ENCODE measurements around the gene IL16.

The IL16 gene

DNA sequence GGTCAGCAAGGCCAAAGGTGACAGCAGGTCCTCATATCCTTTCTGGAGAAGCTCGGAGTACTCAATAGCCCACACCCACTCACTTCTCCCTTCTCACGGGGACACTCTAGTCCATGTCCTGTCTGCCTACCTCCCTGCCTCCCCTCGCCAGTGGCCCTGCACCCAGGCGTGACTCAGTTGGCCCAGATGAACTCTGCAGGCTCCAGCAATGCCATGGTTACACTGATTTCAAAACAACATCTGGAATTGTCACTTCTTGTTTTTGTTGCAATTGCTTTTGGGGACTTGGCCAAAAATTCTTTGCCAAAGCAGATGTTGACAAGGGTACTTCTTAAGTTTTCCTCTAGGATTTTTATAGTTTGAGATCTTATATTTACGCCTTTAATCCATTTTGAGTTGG is 13.0 kb downstream of the IL16 start:
- no peak for DNase-seq

DNA sequence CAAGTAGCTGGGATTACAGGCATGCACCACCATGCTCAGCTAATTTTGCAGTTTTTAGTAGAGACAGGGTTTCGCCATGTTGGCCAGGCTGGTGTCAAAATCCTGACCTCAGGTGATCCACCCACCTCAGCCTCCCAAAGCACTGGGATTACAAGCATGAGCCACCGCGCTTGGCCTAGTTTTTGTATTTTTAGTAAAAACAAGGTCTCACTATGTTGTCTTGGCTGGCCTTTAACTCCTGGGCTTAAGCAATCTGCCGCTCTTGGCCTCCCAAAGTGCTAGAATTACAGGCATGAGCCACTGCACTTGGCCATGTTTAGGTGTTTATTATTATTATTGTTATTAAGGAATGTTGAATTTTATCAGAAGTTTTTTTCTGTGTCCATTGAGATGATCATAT is 14.7 kb downstream of the IL16 start:
- DNase-seq, result no peak

DNA sequence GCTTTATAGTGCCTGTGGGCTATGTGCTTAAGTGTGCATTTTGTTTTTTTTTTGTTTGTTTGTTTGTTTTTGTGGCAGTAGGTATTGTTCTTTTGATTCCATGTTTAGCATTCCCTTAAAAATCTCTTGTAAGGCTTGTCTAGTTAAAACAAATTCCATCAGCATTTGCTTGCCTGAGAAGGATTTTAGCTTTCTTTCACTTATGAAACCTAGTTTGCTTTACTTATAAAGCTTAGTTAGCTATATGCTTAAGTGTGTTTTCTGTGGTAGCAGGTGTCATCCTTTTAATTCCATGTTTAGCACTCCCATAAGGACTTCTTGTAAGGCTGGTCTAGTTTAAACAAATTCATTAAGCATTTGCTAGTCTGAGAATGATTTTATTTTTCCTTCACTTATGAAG is 17.3 kb downstream of the IL16 start:
- no peak for DNase-seq

DNA sequence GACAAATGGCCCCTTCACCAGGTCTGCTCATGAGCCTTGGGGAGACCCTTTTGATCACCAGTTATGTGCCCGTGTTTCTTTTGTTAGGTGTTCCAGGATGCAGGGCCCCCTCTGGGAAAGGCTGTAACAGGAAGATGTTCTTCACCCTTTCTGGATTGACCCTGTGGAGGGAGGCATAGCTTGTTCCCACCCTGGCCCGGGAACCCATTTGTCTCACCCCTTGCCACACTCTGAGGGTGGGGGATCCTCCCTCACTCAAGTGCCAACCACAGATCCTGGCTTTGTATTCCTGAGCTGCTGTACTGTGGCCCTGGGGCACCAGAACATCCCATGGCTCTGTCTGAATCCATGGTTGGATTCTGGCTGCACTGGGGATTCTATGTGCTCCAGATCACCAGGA is 18.9 kb downstream of the IL16 start:
- no peak for DNase-seq

DNA sequence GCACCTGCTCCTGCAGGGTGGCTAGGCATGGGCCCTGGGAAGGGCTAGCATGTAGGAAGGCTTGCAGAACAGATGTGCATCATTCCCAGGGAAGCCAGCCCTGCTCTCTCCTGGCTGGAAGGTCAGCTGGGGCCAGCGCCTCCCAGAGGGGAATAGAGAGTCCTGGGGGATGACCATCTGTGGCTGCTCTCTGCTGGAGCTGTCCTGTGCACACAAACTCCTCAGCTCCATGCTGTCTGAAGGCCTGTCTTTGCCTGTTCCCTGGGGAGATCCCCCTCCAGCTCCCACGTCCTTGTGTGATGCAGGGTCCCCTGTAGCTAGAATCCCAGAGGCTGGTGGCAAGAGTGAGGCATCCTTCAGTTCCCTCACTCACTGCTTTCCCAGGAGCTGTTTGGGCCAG is 19.3 kb downstream of the IL16 start:
- DNase-seq, result no peak

DNA sequence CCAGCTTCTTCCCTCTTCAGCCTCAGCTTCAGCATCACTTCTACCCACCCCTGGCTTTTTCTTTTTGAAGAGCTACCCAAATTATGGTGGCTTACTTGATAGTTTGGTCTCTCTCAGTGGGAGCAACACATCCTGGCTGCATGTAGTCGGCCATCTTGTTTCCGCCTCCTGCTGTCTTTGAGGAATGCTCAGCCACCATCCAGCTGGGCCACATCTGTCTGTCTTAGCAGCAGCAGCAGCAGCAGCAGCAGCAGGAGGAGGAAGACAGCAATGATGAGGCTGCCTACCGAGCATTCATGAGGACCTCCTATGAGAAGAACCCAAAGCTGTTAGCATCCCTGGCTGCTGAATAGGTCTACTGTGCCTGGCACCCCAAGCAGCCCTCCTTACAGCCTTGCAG is 19.7 kb downstream of the IL16 start:
- DNase-seq, result no peak

DNA sequence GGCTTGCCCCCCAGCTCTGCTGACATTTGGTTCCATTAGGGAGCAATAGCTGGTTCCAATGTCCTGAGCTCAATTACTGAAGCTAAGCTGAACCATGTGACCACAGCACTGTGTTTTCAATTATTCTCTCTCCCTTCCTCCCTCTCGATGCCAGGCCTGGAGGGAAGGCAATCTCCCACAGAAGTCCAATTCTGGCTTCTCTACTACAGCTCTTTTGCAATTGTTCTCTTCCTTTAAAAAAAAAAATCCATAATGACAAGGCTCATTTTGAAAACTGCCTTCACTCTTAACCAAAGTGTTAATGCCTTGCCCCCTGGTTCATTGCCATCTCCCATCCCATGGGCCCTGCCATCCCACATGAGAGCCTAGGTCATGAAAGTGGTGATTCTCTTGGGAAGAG is 24.8 kb downstream of the IL16 start:
- DNase-seq, result no peak

DNA sequence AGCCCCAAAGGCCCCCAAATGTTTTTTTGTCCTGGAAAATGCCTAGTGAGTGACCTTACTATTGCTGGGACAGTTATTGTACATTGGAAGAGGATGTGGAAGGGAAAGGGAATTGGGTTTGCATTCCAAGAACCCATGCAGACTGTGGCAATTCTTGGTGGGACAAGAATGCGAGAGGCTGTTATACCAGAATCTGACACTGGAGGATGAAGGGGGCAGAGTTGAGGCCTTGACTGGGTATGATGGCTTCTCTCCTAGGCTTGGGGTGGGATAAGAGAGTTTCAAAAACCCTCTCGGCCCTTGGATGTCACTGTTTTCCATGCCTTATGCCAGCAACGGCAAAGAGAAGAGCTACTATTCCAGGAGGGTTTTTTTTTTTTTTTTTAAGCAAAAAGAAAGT is 25.3 kb downstream of the IL16 start:
- DNase-seq, result no peak

DNA sequence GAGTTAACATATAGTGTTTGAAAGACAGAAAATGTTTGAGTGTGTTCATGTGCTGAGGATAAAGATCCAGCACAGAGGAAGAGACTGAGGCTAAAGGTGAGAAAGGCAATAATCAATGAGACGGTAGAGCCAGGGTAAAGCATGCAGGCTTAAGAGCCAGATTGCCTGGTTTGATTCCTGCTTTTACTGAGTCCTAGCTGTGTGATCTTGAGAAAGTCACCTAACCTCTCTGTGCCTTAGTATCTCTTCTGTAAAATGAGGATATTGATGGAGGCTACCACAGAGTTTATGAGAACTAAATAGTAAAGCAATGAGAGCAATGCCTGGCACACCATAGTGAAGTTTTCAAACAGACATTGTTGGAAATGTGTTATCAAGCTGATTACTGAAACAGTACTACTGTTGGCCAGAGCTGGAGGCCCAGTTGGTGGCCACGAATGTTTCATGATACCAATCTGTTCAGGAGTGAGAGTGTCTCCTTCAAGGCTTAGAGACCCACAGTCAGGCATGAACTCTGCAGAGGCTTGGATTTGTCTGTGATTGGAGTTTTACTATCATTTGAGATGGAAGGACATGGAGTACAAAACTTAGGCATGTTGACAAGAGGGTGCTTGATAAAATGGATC is 26.8 kb downstream of the IL16 start:
- no peak for DNase-seq

DNA sequence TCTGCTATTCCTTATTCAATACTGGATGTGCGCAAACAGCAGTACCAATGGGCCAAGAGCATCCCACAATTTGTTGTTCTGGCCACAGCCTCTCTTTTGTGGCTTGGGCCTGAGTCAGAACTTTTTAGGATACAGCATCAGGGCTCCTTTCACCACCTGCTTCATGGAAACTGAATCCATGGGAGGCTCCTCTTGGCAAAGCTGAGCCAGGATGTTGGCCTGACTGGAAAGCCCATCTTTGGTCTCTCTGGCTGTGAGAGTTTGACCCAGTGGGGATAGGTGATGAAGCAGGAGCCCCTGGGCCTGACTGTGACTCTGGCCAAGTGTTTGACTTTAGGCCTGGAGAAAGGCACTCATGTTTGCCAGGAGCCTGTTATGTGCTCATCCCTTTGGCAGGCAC is 27.6 kb downstream of the IL16 start:
- no peak for DNase-seq

DNA sequence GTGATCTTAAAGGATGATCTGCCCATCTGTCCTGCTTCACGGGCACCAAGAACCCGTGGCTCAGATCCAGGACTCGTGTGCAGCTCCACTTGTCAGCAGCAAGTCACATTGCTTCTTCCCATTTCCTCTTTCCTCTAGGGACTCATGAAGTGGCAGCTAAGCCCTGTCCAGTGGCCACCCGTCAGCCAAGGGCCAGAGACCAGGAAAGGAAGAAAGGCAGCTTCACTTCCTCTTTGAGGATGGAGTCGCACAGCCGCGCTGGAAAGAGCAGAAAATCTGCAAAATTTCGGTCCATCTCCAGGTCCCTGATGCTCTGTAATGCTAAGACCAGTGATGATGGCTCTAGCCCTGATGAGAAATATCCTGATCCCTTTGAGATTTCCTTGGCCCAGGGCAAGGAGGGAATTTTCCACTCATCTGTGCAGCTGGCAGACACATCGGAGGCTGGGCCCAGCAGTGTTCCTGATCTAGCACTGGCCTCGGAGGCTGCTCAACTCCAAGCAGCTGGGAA is 28.5 kb downstream of the IL16 start:
- no peak for DNase-seq

DNA sequence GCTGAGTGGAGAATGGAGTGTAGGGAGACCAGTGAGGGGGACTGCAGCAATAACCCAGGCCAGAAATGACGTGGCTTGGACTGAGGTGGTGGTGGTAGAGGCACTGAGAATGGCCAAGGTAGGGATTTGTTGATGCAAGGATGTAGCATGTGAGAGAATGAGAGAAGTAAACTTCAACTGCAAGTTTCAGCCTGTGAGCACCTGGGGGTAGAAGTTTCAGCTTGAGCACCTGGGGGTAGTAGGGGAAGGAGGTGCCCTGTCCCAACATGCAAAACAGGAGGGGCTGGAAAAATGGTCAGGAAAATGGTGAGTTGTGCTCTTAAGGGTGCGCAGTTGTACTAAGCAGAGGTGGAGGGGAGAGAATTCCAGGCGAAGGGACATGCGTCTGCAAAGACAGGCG is 31.0 kb downstream of the IL16 start:
- no peak for DNase-seq

DNA sequence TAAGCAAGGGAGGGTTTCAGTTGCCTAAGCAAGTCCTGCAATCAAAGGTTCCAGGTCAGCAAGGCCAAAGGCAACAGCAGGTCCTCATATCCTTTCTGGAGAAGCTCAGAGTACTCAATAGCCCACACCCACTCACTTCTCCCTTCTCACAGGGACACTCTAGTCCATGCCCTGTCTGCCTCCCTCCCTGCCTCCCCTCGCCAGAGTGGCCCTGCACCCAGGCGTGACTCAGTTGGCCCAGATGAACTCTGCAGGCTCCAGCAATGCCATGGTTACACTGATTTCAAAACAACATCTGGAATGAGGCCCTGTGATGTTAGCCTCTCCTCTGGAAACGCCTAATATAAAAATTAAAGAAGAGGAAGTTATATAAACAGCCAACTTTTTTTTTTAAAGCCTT is 32.9 kb downstream of the IL16 start:
- DNase-seq, result no peak

DNA sequence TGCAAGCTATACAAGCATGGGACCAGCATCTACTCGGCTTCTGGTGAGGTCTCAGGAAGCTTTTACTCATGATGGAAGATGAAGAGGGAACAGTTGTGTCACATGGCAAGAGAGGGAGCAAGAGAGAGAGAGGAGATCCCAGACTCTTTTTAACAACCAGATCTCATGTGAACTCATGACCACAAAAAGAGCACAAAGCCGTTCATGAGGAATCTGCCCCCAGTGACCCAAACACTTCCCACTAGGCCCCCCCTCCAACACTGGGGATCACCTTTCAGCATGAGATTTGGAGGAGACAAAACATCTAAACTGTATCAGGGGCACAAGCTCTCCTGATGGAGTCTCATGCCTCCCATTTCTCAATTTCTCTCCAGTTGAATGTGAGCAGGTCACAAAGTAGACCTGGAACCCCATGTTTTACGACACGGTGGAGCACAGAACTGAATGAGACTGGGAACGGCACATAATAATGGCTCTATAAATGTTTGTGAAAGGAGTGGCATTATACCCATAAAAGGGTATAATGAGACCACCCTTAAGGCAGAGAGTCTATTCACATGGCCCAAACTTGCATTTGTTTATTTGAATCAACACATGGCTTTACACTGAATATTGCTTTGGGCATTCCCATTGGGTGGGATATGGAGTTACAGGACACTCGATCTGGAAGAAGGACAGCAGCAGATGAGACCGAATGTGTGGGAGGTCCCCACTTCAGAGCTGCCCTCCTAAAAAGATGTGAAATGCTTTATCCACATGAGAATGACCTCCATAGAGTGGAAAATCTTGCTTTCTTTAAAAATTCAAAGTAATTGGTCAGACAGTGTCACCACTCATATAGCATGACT is 38.8 kb downstream of the IL16 start:
- DNase-seq, result no peak

DNA sequence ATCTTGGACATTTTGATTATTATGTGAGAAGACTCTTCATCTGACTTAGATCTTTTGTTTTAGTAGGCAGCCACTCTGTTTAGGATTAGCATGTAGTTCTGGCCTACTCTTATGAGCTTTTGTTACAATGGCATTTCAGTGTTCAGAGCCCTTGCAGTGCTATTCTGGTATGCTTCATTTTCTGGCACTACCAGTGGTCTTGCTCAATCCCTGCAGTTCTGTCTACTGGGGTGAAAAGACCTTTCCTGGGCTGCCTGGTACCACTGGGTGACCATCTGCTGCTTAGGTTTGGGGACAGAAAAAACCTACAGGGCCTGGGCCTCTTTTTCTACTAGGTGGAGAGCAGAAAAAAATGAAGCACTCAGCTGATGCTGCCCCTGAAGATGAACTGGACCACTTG is 42.5 kb downstream of the IL16 start:
- no peak for DNase-seq

DNA sequence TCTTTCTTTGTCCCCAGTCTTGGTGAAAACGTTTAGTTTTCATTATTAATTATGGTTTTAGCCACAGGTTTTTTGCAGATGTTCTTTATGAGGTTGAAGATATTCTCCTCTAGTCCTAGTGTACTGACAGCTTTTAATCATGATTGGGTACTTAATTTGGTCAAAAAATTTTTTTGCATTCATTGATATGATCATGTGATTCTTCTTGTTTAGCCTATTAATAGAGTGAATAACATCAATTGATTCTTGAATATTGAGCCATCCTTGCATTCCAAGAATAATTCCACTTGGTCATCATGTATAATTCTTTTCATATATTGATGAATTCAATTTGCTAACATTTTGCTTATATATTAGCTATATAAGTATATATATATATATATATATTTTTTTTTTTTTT is 46.1 kb downstream of the IL16 start:
- no peak for DNase-seq

DNA sequence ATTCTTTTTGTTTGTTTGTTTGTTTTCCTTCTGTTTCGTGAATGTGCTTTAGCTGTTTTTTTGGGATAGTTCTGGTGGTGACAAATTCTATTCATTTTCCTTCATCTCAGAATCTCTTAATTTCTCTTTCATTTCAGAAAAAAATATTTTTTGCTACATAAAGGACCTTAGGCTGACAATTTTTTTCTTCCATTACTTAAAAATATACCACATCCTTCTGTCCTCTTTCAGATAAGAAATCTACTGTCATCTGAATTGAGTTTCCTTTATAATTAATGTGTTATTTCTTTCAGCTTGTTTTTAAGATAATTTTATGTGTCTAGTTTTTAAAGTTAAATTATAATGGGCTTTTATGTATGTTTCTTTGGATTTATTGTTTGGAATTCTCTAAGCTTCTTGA is 47.6 kb downstream of the IL16 start:
- no peak for DNase-seq

DNA sequence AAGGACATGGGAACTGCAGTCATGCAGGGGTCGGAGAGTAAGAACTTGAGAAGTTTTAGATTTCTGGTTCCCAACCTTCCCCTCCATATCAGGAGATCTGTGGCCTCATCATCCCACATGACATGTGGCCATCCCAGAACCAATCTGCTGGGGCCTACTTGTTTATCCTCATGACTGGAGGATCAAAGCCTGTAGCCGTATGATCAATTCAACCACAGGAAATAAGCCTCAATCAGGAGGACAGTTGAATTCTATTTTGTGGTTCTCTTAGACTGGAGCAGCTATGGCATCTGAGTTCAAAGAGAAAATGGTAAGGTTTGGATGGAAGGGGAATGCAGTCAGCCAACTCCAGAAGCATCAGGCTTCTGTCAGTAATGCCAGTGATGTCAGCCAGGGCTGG is 57.2 kb downstream of the IL16 start:
- no peak for DNase-seq

DNA sequence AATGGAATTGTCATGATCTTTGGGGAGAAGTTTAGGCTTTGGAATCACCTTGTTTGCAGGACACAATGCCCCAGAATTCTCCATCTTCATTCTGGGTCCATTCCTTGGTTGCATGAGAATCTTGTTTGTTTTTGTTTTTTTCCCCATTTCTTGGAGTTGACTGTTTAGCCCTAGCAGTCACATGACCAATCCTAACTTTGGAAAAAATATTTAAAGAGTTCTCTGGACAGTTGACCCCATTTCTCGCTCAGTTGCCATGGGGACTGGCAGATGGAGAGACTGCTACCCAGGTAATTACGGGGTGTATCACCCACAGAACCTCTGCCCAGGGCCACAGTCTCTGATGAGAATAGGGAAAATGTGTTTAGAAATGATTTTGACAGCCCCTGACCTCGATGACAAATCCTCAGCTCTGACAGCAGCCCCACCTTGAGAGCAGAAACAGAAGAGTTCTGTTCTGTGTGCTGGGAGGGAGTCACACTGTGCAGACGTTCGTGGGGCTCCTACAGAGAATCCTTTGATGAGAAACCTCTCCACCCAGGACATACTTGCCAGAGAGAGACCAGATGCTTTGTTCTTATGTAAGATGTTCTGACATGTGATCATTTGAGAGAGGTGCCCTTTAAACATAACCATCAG is 57.7 kb downstream of the IL16 start:
- DNase-seq, result no peak

DNA sequence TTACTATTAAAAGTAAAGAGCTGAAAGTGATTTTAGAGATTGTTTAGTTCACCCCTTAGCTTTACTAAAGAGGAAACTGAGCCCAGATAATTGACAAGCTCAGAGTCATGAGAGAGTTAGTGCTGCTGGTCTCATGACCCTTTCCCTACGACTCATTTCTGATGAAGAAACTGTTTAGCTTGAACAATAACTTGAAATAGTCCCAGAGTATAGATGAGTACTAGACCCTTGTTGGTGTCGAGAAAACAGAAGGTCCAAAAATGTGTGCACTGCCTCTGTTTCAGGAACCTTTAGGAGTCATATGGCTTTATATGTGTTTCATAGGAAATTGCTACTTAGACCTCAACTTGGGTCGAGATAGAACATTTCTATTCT is 58.2 kb downstream of the IL16 start:
- DNase-seq, result no peak

DNA sequence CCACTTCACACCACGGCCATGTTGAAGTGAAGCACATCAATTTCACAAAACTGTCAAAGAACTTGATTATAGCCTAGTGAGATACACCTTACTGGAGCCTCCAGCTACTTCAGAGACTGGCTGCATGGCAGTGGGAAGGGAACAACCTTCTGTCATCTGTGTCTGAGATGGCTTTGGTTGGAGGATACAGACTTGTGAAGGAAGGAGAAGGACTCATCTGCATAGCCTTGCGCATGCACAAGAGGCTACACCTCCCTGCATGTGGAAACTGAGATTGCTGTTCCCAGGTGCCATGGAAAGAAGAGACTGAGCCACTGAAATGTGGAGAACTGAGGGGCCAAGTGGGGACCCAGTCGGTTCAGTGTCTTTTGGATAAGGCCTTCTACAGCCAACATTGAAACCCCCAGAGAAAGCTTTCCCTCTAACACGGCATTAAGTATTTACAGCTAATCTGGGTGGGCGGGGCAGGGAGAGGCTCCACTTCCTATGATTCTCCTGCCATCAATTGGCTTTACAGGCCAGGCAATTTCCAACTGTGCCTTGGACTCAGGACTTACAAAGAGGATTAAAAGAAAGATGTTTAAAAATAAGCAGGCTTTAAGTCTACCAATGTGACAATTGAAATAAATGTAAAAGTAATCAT is 58.8 kb downstream of the IL16 start:
- no peak for DNase-seq

DNA sequence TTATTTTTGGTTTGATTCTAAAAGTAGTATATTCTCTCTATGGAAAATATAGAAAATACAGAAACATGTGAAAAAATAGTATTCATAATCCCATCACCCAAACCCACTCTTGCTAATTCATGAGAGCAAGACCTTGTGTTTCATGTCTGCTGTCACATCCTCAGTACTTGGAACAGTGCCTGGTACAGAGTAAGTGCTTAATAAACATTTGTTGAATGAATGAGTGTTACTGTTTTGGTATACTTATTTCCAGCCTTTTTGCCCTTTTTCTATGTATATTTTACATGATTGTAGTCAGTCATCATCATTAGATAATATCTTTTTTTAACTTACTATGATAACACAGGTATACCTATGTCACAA is 59.3 kb downstream of the IL16 start:
- DNase-seq, result no peak

DNA sequence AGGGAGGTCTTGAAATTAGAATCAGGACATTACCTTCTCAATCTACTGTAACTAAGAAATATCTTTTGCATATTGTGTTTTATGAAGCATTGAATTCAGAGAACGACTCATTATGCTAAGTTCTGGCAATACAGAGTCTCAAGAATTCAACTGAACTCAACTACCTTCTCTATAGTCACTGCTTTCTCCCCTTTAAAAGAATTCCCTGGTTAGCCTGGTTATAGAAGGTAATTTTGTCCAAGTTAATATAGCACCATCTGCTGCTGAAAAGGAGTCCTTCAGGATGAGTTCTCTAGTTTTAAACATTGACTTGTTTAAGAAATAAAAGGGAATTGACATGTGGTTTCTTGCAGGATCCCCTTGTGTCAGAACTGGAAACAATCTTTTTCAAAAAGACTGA is 60.2 kb downstream of the IL16 start:
- DNase-seq, result no peak

DNA sequence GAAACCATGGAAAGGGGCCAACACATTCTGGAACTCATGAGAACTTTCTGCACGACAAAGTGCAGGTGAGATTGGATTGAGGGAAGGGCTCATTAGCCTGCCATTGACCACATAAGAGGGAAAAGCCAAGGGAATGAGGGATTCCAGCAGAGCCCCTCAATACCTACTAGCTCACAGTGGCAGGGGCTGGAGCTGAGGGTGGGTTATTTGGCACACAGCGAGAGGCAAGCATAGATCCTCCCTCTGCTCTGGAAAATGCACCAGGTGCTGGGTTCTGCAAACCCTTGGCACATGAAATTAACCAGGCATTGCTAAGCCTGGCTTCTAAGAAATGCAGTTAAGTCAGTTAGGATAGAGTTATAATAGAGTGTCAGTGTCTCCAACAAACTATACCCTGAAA is 60.8 kb downstream of the IL16 start:
- no peak for DNase-seq
